ENCODE results near the gene TSSK6.

The TSSK6 gene

GRCh38 chr19:19544954-19545591 is 29.7 kb upstream of the TSSK6 start:
- no peak for TF ChIP-seq CTCF (IDR thresholded peaks at IDR 0.05; ENCODE audit: low read length, missing control alignments)
- DNase-seq (ENCODE audit: low read depth) = no peak
- no peak overlapping the region for H3K4me3 ChIP-seq (replicated peaks; ENCODE audit: low read depth, low read length)

- no peak for TF ChIP-seq CTCF (IDR thresholded peaks at IDR 0.05; ENCODE audit: low read length, missing control alignments)
- DNase-seq (ENCODE audit: low read depth) = no peak
- H3K4me3 ChIP-seq (replicated peaks; ENCODE audit: low read depth, low read length) = no peak overlapping the region
These were observed 29.1 kb upstream of the TSSK6 start for GRCh38 chr19:19544257-19544953.

GRCh38 chr19:19543640-19544039 is 28.3 kb upstream of the TSSK6 start:
- no peak overlapping the region for H3K4me3 ChIP-seq (replicated peaks; ENCODE audit: low read depth, low read length)
- DNase-seq (ENCODE audit: low read depth) = no peak
- TF ChIP-seq CTCF (IDR thresholded peaks at IDR 0.05; ENCODE audit: low read length, missing control alignments) = no peak

- no peak for DNase-seq (ENCODE audit: low read depth)
- TF ChIP-seq CTCF (IDR thresholded peaks at IDR 0.05; ENCODE audit: low read length, missing control alignments) = no peak
- no peak overlapping the region for H3K4me3 ChIP-seq (replicated peaks; ENCODE audit: low read depth, low read length)
These were observed 27.8 kb upstream of the TSSK6 start for GRCh38 chr19:19543101-19543500.

- no peak overlapping the region for H3K4me3 ChIP-seq (replicated peaks; ENCODE audit: low read depth, low read length)
- no peak for TF ChIP-seq CTCF (IDR thresholded peaks at IDR 0.05; ENCODE audit: low read length, missing control alignments)
- no peak for DNase-seq (ENCODE audit: low read depth)
These were observed 27.2 kb upstream of the TSSK6 start for GRCh38 chr19:19542507-19542906.

GRCh38 chr19:19541616-19542015 is 26.3 kb upstream of the TSSK6 start:
- no peak overlapping the region for H3K4me3 ChIP-seq (replicated peaks; ENCODE audit: low read depth, low read length)
- no peak for TF ChIP-seq CTCF (IDR thresholded peaks at IDR 0.05; ENCODE audit: low read length, missing control alignments)
- no peak for DNase-seq (ENCODE audit: low read depth)
